ENCODE data around the gene SIK3.

Gene SIK3

GRCh38 chr11:116928102-116928777 is 170.0 kb downstream of the SIK3 start:
- DNase-seq = peak; percentile 23

GRCh38 chr11:116927163-116927974 is 170.9 kb downstream of the SIK3 start:
- no peak for DNase-seq

GRCh38 chr11:116925050-116925449 is 173.2 kb downstream of the SIK3 start:
- DNase-seq = no peak

GRCh38 chr11:116918925-116919655 is 179.1 kb downstream of the SIK3 start:
- no peak for DNase-seq

- no peak for DNase-seq
Measured at GRCh38 chr11:116917632-116918031, 180.6 kb downstream of the SIK3 start.

GRCh38 chr11:116916886-116917285 is 181.3 kb downstream of the SIK3 start:
- DNase-seq = no peak

GRCh38 chr11:116916052-116916451 is 182.2 kb downstream of the SIK3 start:
- DNase-seq = no peak

GRCh38 chr11:116913000-116913399 is 185.2 kb downstream of the SIK3 start:
- DNase-seq = peak; percentile 73

GRCh38 chr11:116911976-116912734 is 186.1 kb downstream of the SIK3 start:
- peak; percentile 57 for DNase-seq

GRCh38 chr11:116910847-116911246 is 187.4 kb downstream of the SIK3 start:
- DNase-seq = no peak

GRCh38 chr11:116910378-116910777 is 187.8 kb downstream of the SIK3 start:
- no peak for DNase-seq

GRCh38 chr11:116909245-116909644 is 189.0 kb downstream of the SIK3 start:
- no peak for DNase-seq

GRCh38 chr11:116906479-116906878 is 191.7 kb downstream of the SIK3 start:
- DNase-seq = no peak

GRCh38 chr11:116903090-116903489 is 195.1 kb downstream of the SIK3 start:
- no peak for DNase-seq

- no peak for DNase-seq
Measured at GRCh38 chr11:116901964-116902688, 196.1 kb downstream of the SIK3 start.

- DNase-seq = no peak
Measured at GRCh38 chr11:116901211-116901610, 197.0 kb downstream of the SIK3 start.

- no peak for DNase-seq
Measured at GRCh38 chr11:116896211-116896610, 202.0 kb downstream of the SIK3 start.

GRCh38 chr11:116895048-116895757 is 203.0 kb downstream of the SIK3 start:
- peak; percentile 25 for DNase-seq

- no peak for DNase-seq
Measured at GRCh38 chr11:116893906-116894305, 204.3 kb downstream of the SIK3 start.

GRCh38 chr11:116893437-116893836 is 204.8 kb downstream of the SIK3 start:
- no peak for DNase-seq

GRCh38 chr11:116892374-116892773 is 205.9 kb downstream of the SIK3 start:
- DNase-seq = no peak
